Medulla oblongata (tissue), 1 donor: Measurements from ENCODE around the gene GHR.

Source experiments
- DNase-seq: peaks from one replicate; pipeline ENCODE4 v3.0.0-alpha.2; 2015; ENCODE audit errors: extremely low spot score

The GHR gene

DNA sequence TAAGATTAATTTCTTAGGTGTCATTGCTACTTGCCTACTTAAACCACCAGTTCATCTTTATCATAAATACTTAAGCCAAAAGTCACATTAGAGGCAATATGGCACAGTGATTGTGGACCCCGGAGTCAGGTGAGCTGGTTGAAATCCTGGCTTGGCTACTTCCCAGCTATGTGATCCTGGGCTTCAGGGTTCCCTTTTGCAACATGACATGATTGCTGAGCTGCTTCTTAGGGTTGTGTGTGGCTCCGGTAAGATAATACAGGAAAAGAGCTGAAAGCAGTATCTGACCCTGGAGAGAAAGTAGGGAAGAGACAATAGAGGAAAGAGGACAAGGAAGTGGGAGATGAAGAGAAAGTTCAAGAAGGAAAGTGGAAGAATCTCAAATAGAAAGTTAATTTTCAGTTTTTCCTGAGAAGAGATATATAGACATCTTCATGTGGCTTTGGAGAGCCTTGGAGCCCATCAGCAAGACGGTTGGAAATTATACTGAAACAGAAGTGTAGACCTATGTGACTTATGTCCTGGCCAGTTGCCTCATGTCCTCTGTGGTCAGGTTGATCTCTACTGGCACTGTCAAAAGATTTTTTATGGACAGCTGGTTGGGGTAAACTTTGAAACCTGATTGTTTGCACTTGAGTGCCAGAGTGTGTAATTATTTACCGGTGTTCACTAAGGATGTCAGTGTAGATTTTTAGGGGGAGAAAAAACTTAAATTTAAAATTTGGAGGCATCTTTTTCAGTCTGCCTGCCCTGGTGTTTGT, 93.2 kb downstream of the GHR start:
- DNase-seq, result no peak

DNA sequence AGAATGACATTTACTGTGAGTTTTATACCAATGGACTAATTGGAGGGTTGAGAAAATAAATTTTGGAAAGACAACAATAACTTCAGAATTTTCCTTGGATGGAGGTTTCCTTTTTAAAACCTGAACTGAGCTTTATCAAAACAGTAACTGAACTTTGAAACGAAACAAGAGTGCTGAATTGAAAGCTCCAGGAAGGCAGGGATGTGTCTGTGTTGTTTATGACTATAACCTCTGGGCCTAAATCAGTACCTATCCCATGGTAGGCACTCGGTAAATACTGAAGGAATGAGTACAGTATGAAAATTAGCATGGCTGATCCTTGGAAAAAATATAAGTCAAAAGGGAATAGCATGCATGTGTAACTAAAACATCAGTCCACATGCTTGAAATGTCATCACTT, 93.9 kb downstream of the GHR start:
- no peak for DNase-seq

DNA sequence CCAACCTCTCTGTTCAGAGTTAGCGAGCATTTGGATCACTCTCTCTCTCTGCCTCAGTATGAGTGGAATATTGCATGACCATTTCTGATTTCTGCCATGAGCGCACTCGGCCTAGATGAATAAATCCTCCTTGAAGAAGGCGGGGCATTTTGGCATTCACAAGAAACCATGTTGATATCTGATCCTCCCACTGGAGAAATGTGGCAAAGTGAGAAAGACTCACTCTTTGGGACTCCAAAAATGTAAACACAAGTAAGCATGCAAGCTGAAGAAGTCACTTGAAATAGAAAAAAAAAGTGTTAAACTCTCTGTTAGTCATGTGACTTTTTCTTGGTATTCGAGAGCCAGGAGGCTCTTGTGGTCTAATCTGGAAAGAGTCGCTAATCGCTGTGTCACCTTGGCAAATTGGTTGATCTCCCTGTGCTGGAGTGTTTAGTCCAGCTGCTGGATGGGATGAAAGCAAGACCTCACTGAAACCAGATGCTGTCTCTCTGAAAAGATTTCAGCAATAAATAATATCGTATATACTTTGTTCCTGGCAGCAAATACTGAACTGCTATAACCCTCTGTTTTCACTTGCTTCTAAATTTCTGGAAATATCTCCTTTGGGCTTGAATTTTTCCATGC, 95.5 kb downstream of the GHR start:
- no peak for DNase-seq

DNA sequence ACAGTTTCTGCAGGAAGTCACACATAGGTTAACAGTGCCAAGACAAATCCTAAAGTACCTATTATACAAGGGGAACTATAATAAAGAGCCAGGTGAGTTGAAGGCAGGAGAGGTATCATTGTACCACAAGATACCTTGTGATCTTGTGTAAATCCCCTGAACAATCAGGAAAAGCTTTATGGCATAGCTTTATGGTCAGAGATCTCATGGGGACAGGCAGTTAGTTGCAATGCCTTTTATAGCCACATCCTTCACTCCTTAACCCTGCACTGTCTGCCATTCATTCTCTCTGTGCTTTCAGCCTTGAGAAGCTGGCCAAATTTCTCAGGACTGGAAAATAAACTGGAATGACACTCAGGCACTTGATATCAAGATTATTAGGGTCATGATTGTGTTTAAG, 97.0 kb downstream of the GHR start:
- DNase-seq, result no peak

DNA sequence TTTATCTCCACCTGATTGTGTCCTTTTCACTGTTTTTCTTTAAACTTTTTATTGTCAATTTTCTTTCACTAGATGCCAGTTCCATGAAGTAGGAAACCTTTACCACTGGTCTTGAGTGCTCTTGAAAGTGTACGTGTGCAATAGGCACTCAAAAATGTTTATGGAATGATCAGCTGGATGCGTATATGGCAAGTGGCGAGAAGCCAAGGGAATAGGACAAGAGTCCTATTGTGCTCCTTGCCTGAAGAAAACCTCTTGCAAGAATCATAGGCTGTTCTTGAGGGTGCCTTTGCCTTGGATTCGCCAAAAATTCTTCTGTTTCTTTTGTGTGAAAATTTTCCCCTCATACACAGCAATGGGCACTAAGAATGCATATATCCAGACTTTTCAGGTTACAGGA, 97.7 kb downstream of the GHR start:
- no peak for DNase-seq

DNA sequence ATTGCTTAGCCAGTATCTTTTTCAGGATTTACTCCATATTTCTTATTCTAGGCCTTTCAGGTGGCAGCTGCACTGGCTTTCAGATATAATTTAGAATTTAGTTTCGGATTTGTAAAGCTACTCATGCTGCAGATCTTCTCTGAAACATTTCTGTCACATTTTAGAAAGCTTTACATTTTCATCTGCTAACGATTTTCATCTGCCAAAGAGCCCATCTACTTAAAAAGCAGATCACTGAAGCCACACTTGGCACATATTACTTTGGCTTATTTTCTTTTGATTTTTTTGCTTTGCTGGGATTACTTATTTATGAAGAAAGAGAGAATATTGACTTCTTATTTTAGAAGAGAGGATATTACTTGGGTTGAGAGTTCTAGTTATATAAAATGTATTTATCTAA, 98.2 kb downstream of the GHR start:
- DNase-seq, result no peak

DNA sequence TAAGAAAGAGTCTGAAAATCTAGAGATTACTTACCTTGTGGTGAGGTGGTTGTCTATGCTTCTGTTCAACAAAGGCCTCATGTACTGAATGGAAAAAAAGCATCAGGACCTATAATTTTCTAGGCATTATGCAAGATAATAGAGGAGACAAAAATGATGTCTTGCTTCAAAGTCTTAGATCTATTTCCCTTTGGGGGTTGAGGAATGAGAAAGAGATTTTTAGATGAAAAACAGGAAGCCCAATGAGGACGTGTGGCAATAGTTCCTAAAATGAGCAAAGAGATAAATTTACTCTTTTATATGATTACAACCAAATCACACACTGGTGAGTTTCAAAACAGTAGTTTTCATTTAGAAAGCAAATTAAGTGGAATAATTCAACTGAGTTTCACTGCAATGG, 99.5 kb downstream of the GHR start:
- DNase-seq, result no peak

DNA sequence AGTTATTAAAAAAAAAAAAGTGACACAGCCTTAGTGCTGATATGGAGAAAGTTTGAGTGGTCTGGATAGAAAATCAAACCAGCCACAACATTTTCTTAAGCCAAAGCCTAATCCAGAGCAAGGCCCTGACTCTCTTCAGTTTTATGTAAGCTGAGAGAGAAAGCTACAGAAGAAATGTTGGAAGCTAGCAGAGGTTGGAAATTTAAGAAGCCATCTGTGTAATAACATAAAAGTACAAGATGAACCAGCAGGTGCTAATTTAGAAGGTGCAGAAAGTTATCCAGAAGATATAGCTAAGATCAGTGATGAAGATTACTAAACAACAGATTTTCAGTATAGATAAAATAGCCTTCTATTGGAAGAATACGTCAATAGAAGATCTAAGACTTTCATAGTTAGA, 102.9 kb downstream of the GHR start:
- no peak for DNase-seq

DNA sequence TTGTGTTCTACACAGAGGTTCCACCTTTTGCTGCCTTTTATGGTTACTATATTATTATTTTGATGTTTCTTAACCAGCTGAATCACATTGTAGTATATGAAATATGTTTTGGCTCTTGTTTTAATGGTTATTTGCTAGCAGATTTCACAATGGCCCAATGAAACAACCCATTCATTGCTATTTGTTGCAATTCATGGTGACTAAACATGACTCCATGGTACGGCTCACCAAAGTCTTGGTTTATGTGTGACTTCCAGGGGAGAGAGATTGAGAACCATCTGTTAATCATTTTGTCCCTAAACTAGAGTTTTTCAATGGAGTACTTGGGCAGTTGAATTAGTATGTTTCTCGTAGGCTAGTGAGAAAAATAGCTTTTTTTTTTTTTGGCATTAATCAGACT, 108.4 kb downstream of the GHR start:
- no peak for DNase-seq

DNA sequence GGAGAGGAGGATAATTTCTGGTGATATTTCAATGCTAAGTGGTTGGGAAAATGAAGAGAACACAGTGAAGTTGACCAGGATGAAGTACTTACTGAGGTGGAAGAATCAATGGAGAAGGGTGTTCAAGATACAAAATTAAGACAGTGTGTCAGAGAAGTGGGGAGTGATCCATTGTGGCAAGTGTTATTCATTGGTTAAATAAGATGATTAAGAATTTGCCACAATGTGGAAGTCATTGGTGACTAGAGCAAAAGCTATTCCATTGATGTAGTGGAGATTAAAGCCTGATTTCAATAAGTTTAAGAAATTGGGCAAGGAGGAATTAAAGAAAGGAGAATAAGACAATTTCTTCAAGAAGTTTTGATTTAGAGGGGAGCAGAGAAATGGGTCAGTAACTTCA, 118.9 kb downstream of the GHR start:
- no peak for DNase-seq

DNA sequence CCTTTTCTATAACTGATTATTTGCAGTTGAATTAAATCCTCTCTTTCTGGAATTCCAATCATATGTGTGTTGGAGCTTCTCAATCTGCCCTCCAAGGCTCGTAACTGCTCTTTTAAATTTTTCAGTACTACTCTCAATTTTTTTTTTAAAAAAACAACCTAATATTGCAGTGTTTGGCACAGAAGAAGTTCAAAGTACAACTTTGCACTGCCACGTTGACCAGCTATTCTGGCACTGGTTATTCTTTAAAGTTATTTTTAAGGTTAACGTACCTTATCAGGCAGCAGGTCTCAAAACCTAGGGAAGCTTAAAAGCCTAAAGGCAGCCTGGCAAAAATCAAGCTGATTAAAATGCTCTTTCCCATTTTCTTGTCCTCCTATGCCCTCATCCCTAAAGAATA, 120.5 kb downstream of the GHR start:
- no peak for DNase-seq

DNA sequence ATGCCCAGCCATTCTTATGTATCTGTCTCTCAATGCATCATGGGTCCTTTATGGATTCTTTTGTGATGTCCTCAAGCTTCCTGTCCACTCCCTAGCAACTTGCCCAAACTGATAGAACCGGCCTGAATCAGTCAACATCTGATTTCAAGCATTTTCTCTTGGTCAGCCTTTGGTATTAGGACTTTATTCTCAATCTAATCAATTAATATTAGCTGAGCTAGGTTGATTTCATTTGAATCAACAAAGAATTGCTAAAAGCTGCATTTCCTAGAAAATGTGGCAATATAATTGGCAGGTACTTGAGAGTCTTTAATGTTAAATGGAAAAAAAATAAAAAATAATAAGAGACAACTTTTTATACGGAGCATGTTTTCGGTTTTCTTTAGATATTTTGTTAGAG, 121.8 kb downstream of the GHR start:
- DNase-seq, result no peak

DNA sequence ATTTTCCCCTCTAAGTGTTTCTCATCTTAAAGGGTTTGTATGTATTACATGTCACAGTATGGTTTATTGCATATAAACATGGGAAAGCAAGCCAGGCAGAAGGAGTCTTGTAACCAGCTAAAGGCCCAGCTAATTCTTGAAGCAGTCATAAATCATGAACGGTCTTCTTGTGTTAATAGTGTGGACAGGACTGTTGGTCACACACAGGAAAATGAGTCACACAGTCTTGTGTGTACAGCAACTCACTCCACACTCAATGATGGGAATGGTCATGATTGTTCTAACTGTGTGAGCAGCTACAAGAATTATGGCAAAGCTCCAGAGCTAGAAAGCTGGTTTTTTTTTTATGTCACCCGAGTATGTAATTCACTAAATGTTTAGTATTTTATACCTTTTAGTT, 123.9 kb downstream of the GHR start:
- no peak for DNase-seq

DNA sequence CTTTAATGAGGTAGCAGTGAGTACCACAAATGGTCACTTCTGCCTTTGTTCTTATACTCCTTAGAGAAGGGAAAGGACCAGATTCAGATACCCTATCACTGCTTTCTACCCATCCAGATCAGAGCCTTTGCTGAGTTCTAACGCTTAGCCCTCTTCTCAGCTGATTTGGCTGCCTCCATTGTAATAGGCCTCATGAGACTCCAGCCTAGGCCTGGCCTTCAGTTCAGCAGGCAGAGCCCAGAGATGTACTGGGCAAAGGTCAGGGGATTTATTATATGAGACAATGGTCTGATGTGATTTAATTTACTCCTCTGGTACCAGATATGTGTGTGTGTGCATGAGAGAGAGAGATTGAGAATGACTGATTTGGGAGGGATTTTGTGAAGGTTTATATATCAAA, 124.7 kb downstream of the GHR start:
- DNase-seq, result no peak

DNA sequence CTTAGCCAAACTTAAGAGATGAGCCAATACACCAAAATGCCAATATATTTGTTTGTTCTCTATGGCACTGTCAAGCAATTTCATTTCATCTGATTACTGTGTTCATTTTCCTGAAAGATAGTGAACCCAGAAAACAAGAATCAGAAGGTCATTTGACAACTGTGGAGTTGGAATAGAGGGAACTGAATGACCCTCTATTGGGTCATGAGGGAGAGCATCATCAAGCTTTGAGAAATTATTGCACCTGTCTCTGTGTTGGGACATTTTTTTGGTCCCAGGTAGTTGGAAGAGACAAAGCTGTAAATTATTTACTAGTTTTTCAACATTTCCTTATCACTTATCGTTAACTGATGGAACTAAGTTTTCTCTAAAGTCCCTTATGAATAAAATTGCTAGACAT, 129.4 kb downstream of the GHR start:
- no peak for DNase-seq

DNA sequence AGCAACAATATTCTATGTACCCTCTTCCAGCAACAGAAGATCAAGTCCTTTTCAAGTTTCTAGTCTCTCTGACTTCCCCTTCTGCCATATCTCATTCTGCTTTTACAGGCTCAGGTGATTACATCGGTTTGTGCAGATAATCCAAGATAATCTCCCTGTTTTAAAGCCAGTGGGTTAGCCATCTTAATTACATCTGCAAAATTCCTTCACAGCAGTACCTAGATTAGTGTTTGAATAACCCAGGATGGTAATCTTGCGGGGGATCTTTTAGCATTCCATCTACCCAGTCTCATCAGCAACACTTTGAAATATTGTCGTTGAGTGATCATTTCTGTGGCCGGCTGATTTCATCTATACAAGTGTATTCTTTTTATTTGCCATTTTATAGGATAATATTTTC, 130.2 kb downstream of the GHR start:
- no peak for DNase-seq

DNA sequence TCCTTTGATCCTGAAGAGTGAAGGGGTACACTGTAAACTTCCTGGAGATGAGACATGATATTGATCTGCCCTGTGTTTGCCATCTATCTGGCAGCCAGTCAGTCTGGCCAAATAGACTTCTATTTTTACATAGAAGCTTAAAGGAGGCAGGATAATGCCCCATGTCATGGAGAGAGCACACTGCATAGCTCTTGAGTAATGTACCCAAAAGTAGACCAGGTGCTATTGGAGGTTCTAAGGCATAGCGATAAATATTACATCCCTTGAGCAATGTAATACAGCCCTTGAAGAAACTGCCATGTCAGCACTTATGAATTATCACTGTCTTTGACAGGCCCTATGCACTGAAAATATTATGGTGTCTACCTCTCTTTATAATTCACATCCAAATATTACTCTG, 131.8 kb downstream of the GHR start:
- DNase-seq, result no peak

DNA sequence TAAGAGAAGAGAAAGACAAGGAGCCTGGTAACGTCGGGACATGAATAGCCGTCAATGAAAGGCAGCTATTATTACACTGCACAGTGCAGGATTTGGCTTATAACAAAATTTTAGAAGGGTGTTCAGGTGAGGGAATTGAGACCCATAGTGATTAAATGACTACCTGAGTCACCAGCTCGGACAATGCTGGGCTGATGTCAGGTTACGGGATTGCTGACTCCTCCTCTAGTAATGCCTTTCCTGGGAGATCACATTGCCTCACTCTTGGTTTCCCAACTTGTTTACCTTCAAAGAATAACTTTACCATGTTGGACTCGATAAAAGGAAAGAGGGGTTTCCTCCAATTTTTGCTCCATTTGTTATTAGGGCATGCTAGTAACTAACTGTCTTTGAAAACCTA, 132.6 kb downstream of the GHR start:
- no peak for DNase-seq

DNA sequence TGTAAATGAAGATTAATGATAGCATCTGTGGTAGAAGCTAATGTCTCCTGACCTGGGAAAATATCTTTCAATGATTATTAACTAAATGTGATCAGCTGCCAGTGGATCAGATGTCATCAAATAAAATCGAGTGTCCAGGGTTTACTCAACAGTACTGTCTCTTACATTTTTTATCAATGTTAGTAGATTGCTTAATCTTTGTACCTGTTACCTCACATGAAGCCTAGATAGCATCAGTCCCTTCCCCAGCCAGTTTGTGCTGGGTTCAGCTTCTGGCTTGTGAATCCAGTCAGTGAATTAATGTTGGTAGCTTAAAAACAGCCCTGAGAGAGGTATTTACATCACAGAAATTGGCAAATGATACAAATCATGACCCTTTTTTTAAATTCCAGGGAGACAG, 134.4 kb downstream of the GHR start:
- DNase-seq, result no peak

DNA sequence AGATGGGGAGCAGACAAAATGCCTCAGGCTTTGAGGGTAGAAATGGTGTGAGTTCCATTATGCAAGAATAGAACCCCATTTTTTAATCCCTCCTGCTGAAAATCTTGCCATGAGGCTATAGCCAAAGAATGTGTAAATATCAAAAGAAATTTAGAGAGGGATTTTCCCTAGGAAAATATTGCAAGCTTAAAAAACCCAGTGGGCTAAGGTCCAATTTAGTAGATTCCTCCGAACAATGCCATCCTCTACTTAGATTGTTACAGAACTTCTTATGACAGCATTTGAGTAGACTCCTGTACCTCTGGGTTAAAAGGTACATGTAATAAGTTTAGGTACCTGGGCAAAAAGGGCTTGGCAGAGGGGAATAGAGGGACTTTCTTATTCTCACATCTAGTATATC, 138.4 kb downstream of the GHR start:
- no peak for DNase-seq

DNA sequence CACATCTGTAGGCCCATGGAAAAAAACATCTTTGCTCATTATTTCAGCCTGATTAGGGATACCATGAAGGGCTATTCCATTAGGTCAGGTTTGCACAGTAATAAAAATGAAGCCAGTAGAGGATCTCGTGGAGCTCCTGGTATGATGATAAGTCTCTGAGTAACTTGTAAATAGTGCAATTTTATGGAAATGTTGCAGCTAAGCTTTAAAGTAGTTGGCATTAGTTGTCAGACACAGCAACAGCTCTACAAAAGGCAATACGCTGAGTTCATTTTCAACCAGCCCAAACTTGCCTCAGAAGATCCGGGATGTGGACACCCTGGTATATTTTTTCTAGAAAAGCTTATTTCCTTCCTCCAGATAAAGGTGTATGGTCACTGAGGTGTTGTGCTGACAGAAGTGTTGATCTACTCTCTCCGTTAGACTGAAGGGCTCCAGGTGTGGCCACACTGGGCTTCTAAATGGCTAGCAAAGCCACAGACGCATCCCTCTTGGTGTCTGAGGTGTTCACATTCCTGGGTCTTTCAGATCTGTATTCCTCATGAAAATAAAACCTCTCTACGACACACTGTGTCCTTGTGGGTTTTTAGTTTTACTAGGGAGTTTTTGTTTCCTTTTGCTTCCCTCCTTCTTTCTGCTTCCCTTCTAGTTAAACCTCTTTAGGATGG, 141.6 kb downstream of the GHR start:
- no peak for DNase-seq

DNA sequence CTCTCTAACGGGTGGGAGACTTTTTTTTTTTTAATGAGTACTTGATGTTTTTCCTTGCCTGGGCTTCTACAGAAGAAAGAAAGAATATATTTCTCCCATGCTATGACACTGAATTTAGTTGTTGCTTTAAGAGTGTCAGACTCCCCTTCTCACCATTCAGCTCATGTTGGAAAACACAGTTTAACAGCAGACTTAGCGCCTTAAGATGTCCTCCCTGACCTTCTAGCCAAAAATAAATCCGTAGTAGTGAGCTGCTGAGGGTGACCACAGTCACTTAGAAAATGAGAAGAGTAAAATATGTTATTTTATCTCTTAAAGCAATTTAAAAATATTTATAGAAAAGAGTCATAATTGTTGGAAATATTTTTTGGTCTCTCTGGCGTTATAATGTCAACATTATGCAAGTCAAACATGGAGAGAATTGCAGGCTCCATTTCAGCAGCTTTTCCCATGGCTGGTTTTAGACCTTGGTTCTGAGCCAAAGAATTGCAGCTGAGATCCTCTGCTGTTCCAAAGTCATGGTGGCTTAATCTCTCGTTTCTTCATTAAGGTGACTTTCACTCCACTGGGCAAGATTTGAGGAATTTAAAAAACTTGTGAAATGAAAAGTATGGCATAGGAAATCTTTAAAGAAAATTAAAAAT, 143.5 kb downstream of the GHR start:
- no peak for DNase-seq

DNA sequence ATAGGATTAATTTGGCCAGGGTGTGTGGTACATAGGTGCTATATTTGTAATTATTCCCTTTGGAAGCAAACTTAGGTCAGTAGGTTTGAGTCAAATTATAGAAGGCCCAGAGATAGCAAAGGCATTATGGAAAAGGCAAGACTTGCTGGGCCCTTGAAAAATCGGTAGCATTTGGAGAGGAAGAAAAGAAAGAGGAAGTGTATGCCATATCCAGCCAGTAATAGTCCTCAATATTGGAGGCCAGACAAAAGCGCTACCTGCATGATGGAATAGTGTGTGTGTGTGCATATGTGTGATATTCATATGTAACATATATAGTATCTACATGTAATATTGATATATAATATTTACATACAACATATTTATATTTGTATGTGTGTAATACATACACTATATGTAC, 146.1 kb downstream of the GHR start:
- no peak for DNase-seq
